Smooth muscle cell (in vitro differentiated cells): ENCODE results near the gene LDB2. TPM values are rescaled to one million over a fixed set of nuclear protein-coding genes. Genes with fewer than 3 reads are reported as not detected.

Experiments used
- DNase-seq: peaks from one replicate; lab custom pipeline; 2025; ENCODE audit not compliant: unreplicated experiment; lab: John Stamatoyannopoulos, UW
- H2AFZ ChIP-seq: fragments of 200-600 bp; sonication (generic); 2 replicates; pipeline ENCODE4 v1.6.0; 2016; ENCODE audit warnings: antibody characterized with exemption, low read depth, mild to moderate bottlenecking
- H3F3A ChIP-seq: fragments of 200-600 bp; sonication (generic); 2 replicates; pipeline ENCODE4 v1.6.0; 2017; ENCODE audit warnings: antibody characterized with exemption, low read depth
- H3K27ac ChIP-seq: fragments of 200-600 bp; sonication (generic); 2 replicates; pipeline ENCODE4 v1.5.1; 2016; ENCODE audit warnings: low read depth, mild to moderate bottlenecking
- H3K27me3 ChIP-seq: fragments of 200-600 bp; sonication (generic); 2 replicates; pipeline ENCODE4 v1.6.1; 2016; ENCODE audit warnings: low read depth, mild to moderate bottlenecking
- H3K36me3 ChIP-seq: fragments of 200-600 bp; sonication (generic); 2 replicates; pipeline ENCODE4 v1.5.1; 2016; ENCODE audit warnings: low read depth
- H3K4me1 ChIP-seq: fragments of 200-600 bp; sonication (generic); 2 replicates; pipeline ENCODE4 v1.5.1; 2016; ENCODE audit warnings: low read depth
- H3K4me2 ChIP-seq: fragments of 200-600 bp; sonication (generic); 2 replicates; pipeline ENCODE4 v1.6.0; 2016; ENCODE audit warnings: mild to moderate bottlenecking
- H3K4me3 ChIP-seq: fragments of 200-600 bp; sonication (generic); 2 replicates; pipeline ENCODE4 v1.5.1; 2016; ENCODE audit warnings: mild to moderate bottlenecking
- H3K79me2 ChIP-seq: fragments of 200-600 bp; sonication (generic); 2 replicates; pipeline ENCODE4 v1.6.0; 2016; ENCODE audit warnings: low read depth, mild to moderate bottlenecking
- H3K9ac ChIP-seq: fragments of 200-600 bp; sonication (generic); 2 replicates; pipeline ENCODE4 v1.6.0; 2016; ENCODE audit warnings: low read depth
- H3K9me3 ChIP-seq: fragments of 200-600 bp; sonication (generic); replicated peaks from 2 replicates; pipeline ENCODE4 v1.5.1; 2016; ENCODE audit warnings: low read depth
- H4K20me1 ChIP-seq: fragments of 200-600 bp; sonication (generic); 2 replicates; pipeline ENCODE4 v1.6.0; 2016; ENCODE audit warnings: low read depth
- WGBS: methylation state at CpG from one replicate; pipeline ENCODE4 v1.1.7; 2016; ENCODE audit warnings: low lambda C conversion rate; 5-methylcytosine and 5-hydroxymethylcytosine counted together
- polyA plus RNA-seq: library from polyadenylated mRNA; unstranded; fragments of >200 nt; fragmentation: Nextera tagmentation; extraction: Ambion mirVana; gene quantifications from 2 replicates; pipeline ENCODE4 v1.2.1, GENCODE V29; 2016
- total RNA-seq: library from RNA; depleted of rRNA; stranded (reverse); fragments of >200 nt; gene quantifications from 2 replicates; pipeline ENCODE4 v1.2.3, GENCODE V29; 2014
- TF ChIP-seq, protein P1 (sequence below): fragments of 200-600 bp; sonication (generic); IDR thresholded peaks from 2 replicates; pipeline ENCODE4 v1.5.1; 2017; ENCODE audit warnings: borderline replicate concordance, mild to moderate bottlenecking, antibody characterized with exemption; ENCODE audit not compliant: insufficient read depth, poor library complexity, severe bottlenecking

The LDB2 gene
- total and polyA plus RNA-seq, 2 experiments from 2014 or later = 30.6 to 61.5 TPM

DNA sequence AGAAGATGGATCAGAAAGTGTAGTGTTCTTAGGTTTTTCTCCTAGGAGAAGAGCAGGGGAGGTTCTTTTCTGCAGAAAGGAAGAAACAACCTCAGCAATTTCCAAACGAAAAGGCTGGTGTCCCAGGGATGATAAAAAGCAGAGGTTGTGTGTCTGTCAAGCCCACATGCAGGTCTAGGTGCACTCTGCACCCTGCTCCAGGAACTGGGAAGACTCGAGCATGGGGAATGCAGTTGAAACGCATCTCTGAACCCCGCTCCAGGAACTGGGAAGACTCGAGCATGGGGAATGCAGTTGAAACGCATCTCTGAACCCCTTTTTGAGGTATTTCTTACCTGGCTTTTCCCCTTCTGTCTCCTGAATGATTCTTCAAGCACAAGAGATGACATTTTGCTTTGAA, 171.2 kb downstream of the LDB2 start:
- Histone ChIP-seq H3K9me3 (no peaks in the 10 kb centered on the region), H3K36me3 (no peaks in the 10 kb centered on the region), H3K27me3 (no peaks in the 10 kb centered on the region), H2AFZ (no peak overlapping the region), H3K27ac (no peak overlapping the region), H3K4me3 (no peak overlapping the region), H3K9ac (no peak overlapping the region), H3K4me1 (peaks cover 10% of the 10 kb centered on the region), H3F3A (peaks cover 6% of the 10 kb centered on the region), H3K79me2 (no peaks in the 10 kb centered on the region), H3K4me2 (no peak overlapping the region), H4K20me1 (no peaks in the 10 kb centered on the region)
- no peak for DNase-seq
- WGBS = 93% methylated on average over 6 of the region's 6 CpGs
- TF ChIP-seq, protein P1, sequence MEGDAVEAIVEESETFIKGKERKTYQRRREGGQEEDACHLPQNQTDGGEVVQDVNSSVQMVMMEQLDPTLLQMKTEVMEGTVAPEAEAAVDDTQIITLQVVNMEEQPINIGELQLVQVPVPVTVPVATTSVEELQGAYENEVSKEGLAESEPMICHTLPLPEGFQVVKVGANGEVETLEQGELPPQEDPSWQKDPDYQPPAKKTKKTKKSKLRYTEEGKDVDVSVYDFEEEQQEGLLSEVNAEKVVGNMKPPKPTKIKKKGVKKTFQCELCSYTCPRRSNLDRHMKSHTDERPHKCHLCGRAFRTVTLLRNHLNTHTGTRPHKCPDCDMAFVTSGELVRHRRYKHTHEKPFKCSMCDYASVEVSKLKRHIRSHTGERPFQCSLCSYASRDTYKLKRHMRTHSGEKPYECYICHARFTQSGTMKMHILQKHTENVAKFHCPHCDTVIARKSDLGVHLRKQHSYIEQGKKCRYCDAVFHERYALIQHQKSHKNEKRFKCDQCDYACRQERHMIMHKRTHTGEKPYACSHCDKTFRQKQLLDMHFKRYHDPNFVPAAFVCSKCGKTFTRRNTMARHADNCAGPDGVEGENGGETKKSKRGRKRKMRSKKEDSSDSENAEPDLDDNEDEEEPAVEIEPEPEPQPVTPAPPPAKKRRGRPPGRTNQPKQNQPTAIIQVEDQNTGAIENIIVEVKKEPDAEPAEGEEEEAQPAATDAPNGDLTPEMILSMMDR = no peak

- no peaks in the 10 kb centered on the region for H3K9me3 ChIP-seq
- TF ChIP-seq, protein P1 = no peak
- peaks cover 10% of the 10 kb centered on the region for H3K4me1 ChIP-seq
- no peaks in the 10 kb centered on the region for H3K27me3 ChIP-seq
- H3K79me2 ChIP-seq = no peaks in the 10 kb centered on the region
- H3K36me3 ChIP-seq = no peaks in the 10 kb centered on the region
- WGBS = 94% methylated on average over 8 of the region's 8 CpGs
- no peak overlapping the region for H3K4me3 ChIP-seq
- no peaks in the 10 kb centered on the region for H4K20me1 ChIP-seq
- H3K27ac ChIP-seq = no peak overlapping the region
- peaks cover 10% of the 10 kb centered on the region for H3F3A ChIP-seq
- H2AFZ ChIP-seq = no peak overlapping the region
- DNase-seq = no peak
- H3K9ac ChIP-seq = no peak overlapping the region
- H3K4me2 ChIP-seq = no peak overlapping the region
Observed at GRCh38 chr4:16726368-16727050, 171.9 kb downstream of the LDB2 start.

GRCh38 chr4:16725252-16725651, 173.2 kb downstream of the LDB2 start:
- Histone ChIP-seq H3F3A (peaks cover 10% of the 10 kb centered on the region), H3K9ac (no peak overlapping the region), H3K27me3 (no peaks in the 10 kb centered on the region), H3K79me2 (no peaks in the 10 kb centered on the region), H3K4me1 (peaks cover 14% of the 10 kb centered on the region), H3K4me3 (no peak overlapping the region), H3K9me3 (no peaks in the 10 kb centered on the region), H3K27ac (no peak overlapping the region), H3K4me2 (no peak overlapping the region), H2AFZ (no peak overlapping the region), H4K20me1 (no peaks in the 10 kb centered on the region), H3K36me3 (no peaks in the 10 kb centered on the region)
- WGBS = 86% methylated on average over 6 of the region's 6 CpGs
- TF ChIP-seq, protein P1 = no peak
- no peak for DNase-seq

DNA sequence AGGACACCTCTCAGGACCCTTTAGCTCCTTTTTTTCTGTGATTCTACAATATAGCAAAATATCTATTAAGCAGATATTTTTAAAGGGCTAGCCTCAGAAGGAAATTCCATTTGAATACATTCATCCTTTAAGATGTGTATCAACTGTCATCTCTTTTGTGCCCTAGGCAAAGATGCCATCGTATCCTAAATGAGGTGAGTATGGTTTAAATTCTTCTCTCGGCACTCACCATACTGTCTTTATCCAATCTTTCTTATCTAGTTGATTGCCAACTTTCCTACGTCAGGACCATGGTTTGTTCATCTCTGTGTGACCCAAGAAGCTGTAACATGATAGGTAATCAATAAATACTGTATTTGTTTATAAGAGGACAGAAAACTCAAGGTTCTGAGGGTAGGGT, 176.0 kb downstream of the LDB2 start:
- 68% methylated on average over 3 of the region's 3 CpGs for WGBS
- peak overlapping the region; percentile 60 for H3K27ac ChIP-seq
- no peak overlapping the region for H2AFZ ChIP-seq

More for the DNA sequence above, 176.0 kb downstream of the LDB2 start:
- Histone ChIP-seq H3K9me3 (no peaks in the 10 kb centered on the region), H3F3A (peaks cover 10% of the 10 kb centered on the region), H3K9ac (no peak overlapping the region), H3K36me3 (no peaks in the 10 kb centered on the region), H3K79me2 (no peaks in the 10 kb centered on the region), H4K20me1 (no peaks in the 10 kb centered on the region), H3K4me2 (no peak overlapping the region), H3K4me1 (peaks cover 4% of the 10 kb centered on the region), H3K27me3 (no peaks in the 10 kb centered on the region), H3K4me3 (no peak overlapping the region)
- TF ChIP-seq, protein P1 = no peak
- DNase-seq = no peak
